IPS DF 4.7 (cell line): ENCODE data around the gene MRPL41.
"Not testable (repeated sequence)": the region's sequence is repeated elsewhere in the genome, so short reads cannot be mapped to it uniquely, and the experiment has no call there.

ENCODE experiments used
- DNase-seq: peaks from one replicate; pipeline ENCODE4 v3.0.0-alpha.2; 2013; ENCODE audit warnings: low spot score; ENCODE audit errors: extremely low read depth

The MRPL41 gene

GRCh38 chr9:137551264-137552021 is at the start of gene MRPL41:
Gene MRPL41 (plus strand): TSS chr9:137551879. CDS start chr9:137552082, 203 bp downstream.
- DNase-seq: no peak

- DNase-seq: no peak
Measured at GRCh38 chr9:137502008-137502911, 49.4 kb upstream of the MRPL41 start.

GRCh38 chr9:137504432-137504777 is 47.3 kb upstream of the MRPL41 start:
- DNase-seq: no peak

- DNase-seq: no peak
Measured at GRCh38 chr9:137505421-137506140, 46.1 kb upstream of the MRPL41 start.

- DNase-seq: no peak
Measured at GRCh38 chr9:137506274-137506673, 45.4 kb upstream of the MRPL41 start.

- no peak for DNase-seq
Measured at GRCh38 chr9:137506702-137507171, 44.9 kb upstream of the MRPL41 start.

- DNase-seq: no peak
Measured at GRCh38 chr9:137509198-137509597, 42.5 kb upstream of the MRPL41 start.

- not testable (repeated sequence) for DNase-seq
Measured at GRCh38 chr9:137511126-137511525, 40.6 kb upstream of the MRPL41 start.

GRCh38 chr9:137511758-137512463 is 39.8 kb upstream of the MRPL41 start:
- no peak for DNase-seq

GRCh38 chr9:137513136-137513535 is 38.5 kb upstream of the MRPL41 start:
- not testable (repeated sequence) for DNase-seq

GRCh38 chr9:137513801-137514570 is 37.7 kb upstream of the MRPL41 start:
- not testable (repeated sequence) for DNase-seq

- DNase-seq: no peak
Measured at GRCh38 chr9:137514691-137515337, 36.9 kb upstream of the MRPL41 start.

- DNase-seq: no peak
Measured at GRCh38 chr9:137515338-137515724, 36.3 kb upstream of the MRPL41 start.

- DNase-seq: no peak
Measured at GRCh38 chr9:137516144-137516917, 35.3 kb upstream of the MRPL41 start.

- not testable (repeated sequence) for DNase-seq
Measured at GRCh38 chr9:137518661-137519459, 32.8 kb upstream of the MRPL41 start.

- no peak for DNase-seq
Measured at GRCh38 chr9:137519553-137519952, 32.1 kb upstream of the MRPL41 start.

GRCh38 chr9:137520614-137521404 is 30.9 kb upstream of the MRPL41 start:
- DNase-seq: no peak
